OCI-LY7 (cell line): ENCODE data around the gene NUDT14. TPM values are rescaled to one million over a fixed set of nuclear protein-coding genes. Genes with fewer than 3 reads are reported as not detected.

Experiments used
- BruUV-seq: library from RNA; stranded (reverse); fragments of 400-500 nt; replicated peaks from 2 replicates; lab custom pipeline; 2021; lab: Mats Ljungman, UMichigan
- CTCF ChIA-PET: fragments of 300-600 bp; sonication (Branson Sonifier 250); formaldehyde crosslinking; loops from one replicate; lab custom pipeline; 2022; ENCODE audit warnings: antibody characterized with exemption; ENCODE audit not compliant: unreplicated experiment; lab: Charles Lee
- POLR2A ChIA-PET: fragments of 300-600 bp; sonication (Branson Sonifier 250); formaldehyde crosslinking; loops from one replicate; lab custom pipeline; 2022; ENCODE audit warnings: antibody characterized with exemption; lab: Charles Lee
- DNase-seq: peaks from one replicate; pipeline ENCODE4 v3.0.0-alpha.2; 2015; ENCODE audit warnings: low spot score
- H2AFZ ChIP-seq: fragments of 200-600 bp; sonication (generic), shearing (Covaris generic); 2 replicates; pipeline ENCODE4 v1.6.1; 2014; ENCODE audit warnings: mild to moderate bottlenecking, antibody characterized with exemption, low read length, moderate library complexity
- H3K27ac ChIP-seq: fragments of 200-600 bp; sonication (generic); 2 replicates; pipeline ENCODE4 v1.5.1; 2014; ENCODE audit warnings: mixed run types, low read depth, mild to moderate bottlenecking, moderate library complexity, low read length, inconsistent platforms; ENCODE audit not compliant: poor library complexity, severe bottlenecking
- H3K36me3 ChIP-seq: fragments of 200-600 bp; sonication (generic); 2 replicates; pipeline ENCODE4 v1.6.1; 2014; ENCODE audit warnings: mild to moderate bottlenecking, antibody characterized with exemption, low read length, moderate library complexity, mixed read lengths; ENCODE audit not compliant: insufficient read depth
- H3K4me1 ChIP-seq: fragments of 200-600 bp; sonication (generic); 2 replicates; pipeline ENCODE4 v1.5.1; 2014; ENCODE audit warnings: mild to moderate bottlenecking, low read length; ENCODE audit not compliant: insufficient read depth, poor library complexity, severe bottlenecking
- H3K4me2 ChIP-seq: fragments of 200-600 bp; sonication (generic); 2 replicates; pipeline ENCODE4 v1.6.1; 2014; ENCODE audit warnings: mild to moderate bottlenecking, low read length
- H3K4me3 ChIP-seq: fragments of 200-600 bp; sonication (generic); 2 replicates; pipeline ENCODE4 v1.5.1; 2014; ENCODE audit warnings: mild to moderate bottlenecking, low read depth, low read length; ENCODE audit not compliant: poor library complexity, severe bottlenecking
- H3K79me2 ChIP-seq: fragments of 200-600 bp; sonication (generic); 2 replicates; pipeline ENCODE4 v1.6.1; 2016; ENCODE audit warnings: low read depth, mild to moderate bottlenecking, low read length, moderate library complexity, mixed read lengths; ENCODE audit not compliant: insufficient read depth
- H3K9me2 ChIP-seq: fragments of 200-600 bp; sonication (generic); 2 replicates; pipeline ENCODE4 v1.6.1; 2016; ENCODE audit warnings: mild to moderate bottlenecking, low read length, mixed read lengths; ENCODE audit not compliant: insufficient read depth
- H3K9me3 ChIP-seq: fragments of 200-600 bp; sonication (generic); 2 replicates; pipeline ENCODE4 v1.6.1; 2014; ENCODE audit warnings: mild to moderate bottlenecking, mixed run types, low read length, mixed read lengths
- H4K20me1 ChIP-seq: fragments of 200-600 bp; sonication (generic); 2 replicates; pipeline ENCODE4 v1.6.1; 2014; ENCODE audit warnings: mild to moderate bottlenecking, antibody characterized with exemption, low read length, moderate library complexity, mixed read lengths; ENCODE audit not compliant: insufficient read depth
- CTCF ChIP-seq: fragments of 200-600 bp; sonication (generic); conservative IDR thresholded peaks from 2 replicates; pipeline ENCODE4 v1.5.1; 2014; ENCODE audit warnings: mild to moderate bottlenecking, antibody characterized with exemption, low read length, moderate library complexity, mixed read lengths
- EZH2phosphoT487 ChIP-seq: fragments of 200-600 bp; sonication (generic); IDR thresholded peaks from 2 replicates; pipeline ENCODE4 v1.6.1; 2018; ENCODE audit warnings: low read depth, borderline replicate concordance, mild to moderate bottlenecking, mixed run types, antibody characterized with exemption, low read length, moderate library complexity, mixed read lengths
- intact Hi-C: fragments of 100-400 bp; cut with micrococcal nuclease; formaldehyde crosslinking; loops from one replicate; pipeline ENCODE4 v1.10.0; 2022; ENCODE audit not compliant: unreplicated experiment
- microRNA-seq: library from miRNA; unstranded; fragments of <30 nt; microRNA quantifications from one replicate; pipeline ENCODE4 v1.2.0, GENCODE V29; 2022; ENCODE audit warnings: borderline replicate concordance
- small RNA-seq: library from RNA; depleted of rRNA; stranded (forward); fragments of <200 nt; gene quantifications from one replicate; pipeline ENCODE3, GENCODE V24; 2014
- total RNA-seq, 2 experiments: library from RNA; depleted of rRNA in 1 of 2; stranded (reverse); fragments of >200 nt in 1 of 2; shearing (Covaris generic) in 1 of 2; gene quantifications; 2 replicates each; pipeline ENCODE4 v1.2.3, GENCODE V29; 2014 to 2022

Gene NUDT14
- total RNA-seq, 2 experiments from 2014 or later, result 32.1 to 37.5 TPM

GRCh38 chr14:105123981-105124765 is 56.9 kb downstream of the NUDT14 start:
- intact Hi-C loops, result no loop called here
- Histone ChIP-seq H3K9me3 (0 out of 2 replicates have a peak, but pooled peaks cover 10% of the 10 kb centered on the region), H3K79me2 (no peaks in the 10 kb centered on the region), H3K4me3 (no peak overlapping the region), H3K4me1 (no peaks in the 10 kb centered on the region), H3K4me2 (no peak overlapping the region), H3K27ac (no peak overlapping the region), H3K9me2 (no peaks in the 10 kb centered on the region), H4K20me1 (no peaks in the 10 kb centered on the region), H3K36me3 (no peaks in the 10 kb centered on the region), H2AFZ (no peak overlapping the region)
- ChIA-PET CTCF (no interaction called here), POLR2A (interaction anchor here (0.6 kb wide), 1 partner anchor 254 kb away, joined by 3 read pairs; no protein-coding TSS in a partner anchor)
- TF ChIP-seq EZH2phosphoT487, result no peak
- TF ChIP-seq CTCF, result no peak
- no TSS peak for BruUV-seq
- DNase-seq, result no peak

- Histone ChIP-seq H3K9me3 (0 out of 2 replicates have a peak, but pooled peaks cover 10% of the 10 kb centered on the region), H3K27ac (no peak overlapping the region), H3K4me3 (no peak overlapping the region), H3K4me1 (no peaks in the 10 kb centered on the region), H3K36me3 (no peaks in the 10 kb centered on the region), H3K4me2 (no peak overlapping the region), H2AFZ (no peak overlapping the region), H3K79me2 (no peaks in the 10 kb centered on the region), H4K20me1 (no peaks in the 10 kb centered on the region), H3K9me2 (no peaks in the 10 kb centered on the region)
- ChIA-PET CTCF (no interaction called here), POLR2A (no interaction called here)
- TF ChIP-seq CTCF, result no peak
- TF ChIP-seq EZH2phosphoT487, result no peak
- BruUV-seq, result no TSS peak
- intact Hi-C loops, result no loop called here
- no peak for DNase-seq
Observed at GRCh38 chr14:105123064-105123665, 57.9 kb downstream of the NUDT14 start.

Small RNAs within 50 kb of the gene (microRNA-seq; reads per million reads assigned to microRNA genes)
- gene MIR6765, result not detected

Small RNAs within 50 kb of the gene (small RNA-seq; reads per million reads assigned to genes)
- gene MIR6765, result not detected

Other genes with a start within 250 kb of the NUDT14 start
- gene AHNAK2, start 202.9 kb downstream of the NUDT14 start, total RNA-seq (2014; rRNA removed; shearing (Covaris generic)), result 0.21 TPM in 1 of 2 replicates, not detected in the other
- 0.09 and 0.61 TPM in 2 replicates for gene AHNAK2, start 202.9 kb downstream of the NUDT14 start, total RNA-seq (2022)
- gene CLBA1, start 195.5 kb downstream of the NUDT14 start, total RNA-seq (2014; rRNA removed; shearing (Covaris generic)), result 0.08 and 0.82 TPM in 2 replicates
- gene CLBA1, start 195.5 kb downstream of the NUDT14 start, total RNA-seq (2022), result 1.2 TPM in 1 of 2 replicates, not detected in the other
- 109 and 110 TPM in 2 replicates for gene CDCA4, start 160.2 kb downstream of the NUDT14 start, total RNA-seq (2014; rRNA removed; shearing (Covaris generic))
- 74.0 and 79.5 TPM in 2 replicates for gene CDCA4, start 160.2 kb downstream of the NUDT14 start, total RNA-seq (2022)
- gene GPR132, start 115.9 kb downstream of the NUDT14 start, total RNA-seq (2014; rRNA removed; shearing (Covaris generic)), result 0.10 and 1.0 TPM in 2 replicates
- gene GPR132, start 115.9 kb downstream of the NUDT14 start, total RNA-seq (2022), result 1.9 and 3.0 TPM in 2 replicates
- gene JAG2, start 12.5 kb downstream of the NUDT14 start, total RNA-seq (2014; rRNA removed; shearing (Covaris generic)), result 4.0 and 5.0 TPM in 2 replicates
- 6.0 and 6.5 TPM in 2 replicates for gene JAG2, start 12.5 kb downstream of the NUDT14 start, total RNA-seq (2022)
- 27.9 and 30.0 TPM in 2 replicates for gene BTBD6, start 67.2 kb upstream of the NUDT14 start, total RNA-seq (2014; rRNA removed; shearing (Covaris generic))
- 5.7 and 6.9 TPM in 2 replicates for gene BTBD6, start 67.2 kb upstream of the NUDT14 start, total RNA-seq (2022)
- 23.7 and 25.5 TPM in 2 replicates for gene BRF1, start 119.7 kb upstream of the NUDT14 start, total RNA-seq (2014; rRNA removed; shearing (Covaris generic))
- gene BRF1, start 119.7 kb upstream of the NUDT14 start, total RNA-seq (2022), result 26.4 and 27.0 TPM in 2 replicates
- gene PACS2, start 133.4 kb upstream of the NUDT14 start, total RNA-seq (2014; rRNA removed; shearing (Covaris generic)), result 35.3 and 46.9 TPM in 2 replicates
- gene PACS2, start 133.4 kb upstream of the NUDT14 start, total RNA-seq (2022), result 45.4 and 47.3 TPM in 2 replicates
- 1.3 and 2.3 TPM in 2 replicates for gene TEX22, start 217.2 kb upstream of the NUDT14 start, total RNA-seq (2014; rRNA removed; shearing (Covaris generic))
- 9.2 and 12.2 TPM in 2 replicates for gene TEX22, start 217.2 kb upstream of the NUDT14 start, total RNA-seq (2022)
- gene MTA1, start 238.5 kb upstream of the NUDT14 start, total RNA-seq (2014; rRNA removed; shearing (Covaris generic)), result 92.3 and 103 TPM in 2 replicates
- 217 and 220 TPM in 2 replicates for gene MTA1, start 238.5 kb upstream of the NUDT14 start, total RNA-seq (2022)